NCI-H345 (cell line): ENCODE results near the gene SUSD5.
"Not testable (repeated sequence)": the region's sequence is repeated elsewhere in the genome, so short reads cannot be mapped to it uniquely, and the experiment has no call there.

Experiments
- DNase-seq: peaks from one replicate; lab custom pipeline; 2025; lab: John Stamatoyannopoulos, UW

SUSD5 gene

DNA sequence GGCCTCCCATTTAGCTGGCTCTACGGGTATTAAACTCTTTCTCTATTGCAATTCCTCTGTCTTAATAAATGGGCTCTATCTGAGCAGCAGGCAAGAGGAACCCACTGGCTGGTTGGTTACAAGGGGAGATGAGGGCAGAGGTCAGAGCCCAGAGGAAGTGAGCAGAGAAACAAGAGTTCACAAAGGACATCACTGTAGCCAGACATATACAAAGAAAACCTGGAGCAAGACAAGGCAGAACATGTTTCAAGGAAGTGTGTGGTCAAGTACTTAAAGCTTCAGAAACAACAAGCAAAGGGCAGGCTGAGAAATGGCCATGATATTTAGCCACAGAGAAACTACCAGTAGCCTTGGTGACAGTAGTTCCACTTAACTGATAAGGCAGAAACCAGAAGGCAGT lies 24.3 kb downstream of the SUSD5 start:
- no peak for DNase-seq

- DNase-seq = no peak
Measured at GRCh38 chr3:33187368-33187634, 31.3 kb downstream of the SUSD5 start.

- no peak for DNase-seq
Measured at GRCh38 chr3:33186524-33187367, 31.9 kb downstream of the SUSD5 start.

- DNase-seq = no peak
Measured at GRCh38 chr3:33184863-33185262, 33.7 kb downstream of the SUSD5 start.

- DNase-seq = not testable (repeated sequence)
Measured at GRCh38 chr3:33181641-33182040, 37.0 kb downstream of the SUSD5 start.

- DNase-seq = no peak
Measured at GRCh38 chr3:33181229-33181628, 37.4 kb downstream of the SUSD5 start.

- DNase-seq = no peak
Measured at GRCh38 chr3:33179132-33179531, 39.5 kb downstream of the SUSD5 start.

GRCh38 chr3:33174711-33175414 lies 43.7 kb downstream of the SUSD5 start:
- DNase-seq = peak; percentile 80

DNA sequence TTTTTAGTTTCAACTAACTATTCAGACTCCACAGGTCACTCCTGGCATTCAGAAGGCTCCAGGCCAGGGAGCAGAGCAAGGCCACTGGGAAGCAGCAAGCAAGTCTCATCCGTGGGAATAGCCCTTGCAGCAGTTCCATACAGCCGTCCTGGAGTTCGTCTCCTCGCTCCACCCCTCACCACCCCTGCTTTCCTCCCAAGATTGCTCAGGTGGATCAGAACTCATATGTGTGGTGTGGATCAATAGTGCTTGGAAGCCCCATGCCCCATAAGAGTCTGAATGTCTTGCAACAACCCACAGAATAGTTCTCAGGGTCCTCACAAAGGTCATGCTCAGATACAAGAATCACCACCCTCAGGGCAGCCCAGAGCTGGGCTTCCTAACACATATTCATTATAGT lies 44.5 kb downstream of the SUSD5 start:
- no peak for DNase-seq

DNA sequence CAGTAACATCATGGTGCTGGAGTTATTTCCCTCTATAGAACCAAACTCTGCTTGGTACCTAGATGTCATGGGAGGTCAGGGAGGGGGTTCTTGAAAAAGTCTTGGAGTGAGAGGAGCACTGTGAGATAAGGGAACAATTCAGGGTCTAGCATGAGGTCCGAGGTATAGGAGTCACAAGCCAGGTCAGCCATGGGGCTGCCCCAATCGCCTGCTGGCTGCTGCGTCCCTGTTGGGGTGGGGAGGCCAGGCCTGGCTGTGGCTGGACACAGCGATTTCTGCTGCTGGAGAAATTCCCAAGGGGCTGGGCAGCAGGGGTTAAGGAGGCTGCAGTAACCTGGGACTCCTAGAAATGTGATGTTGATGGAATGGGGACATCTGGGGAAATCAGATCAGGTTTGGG lies 44.9 kb downstream of the SUSD5 start:
- no peak for DNase-seq

GRCh38 chr3:33173103-33173502 lies 45.5 kb downstream of the SUSD5 start:
- DNase-seq = peak; percentile 86

GRCh38 chr3:33171580-33171979 lies 47.0 kb downstream of the SUSD5 start:
- DNase-seq = no peak

DNA sequence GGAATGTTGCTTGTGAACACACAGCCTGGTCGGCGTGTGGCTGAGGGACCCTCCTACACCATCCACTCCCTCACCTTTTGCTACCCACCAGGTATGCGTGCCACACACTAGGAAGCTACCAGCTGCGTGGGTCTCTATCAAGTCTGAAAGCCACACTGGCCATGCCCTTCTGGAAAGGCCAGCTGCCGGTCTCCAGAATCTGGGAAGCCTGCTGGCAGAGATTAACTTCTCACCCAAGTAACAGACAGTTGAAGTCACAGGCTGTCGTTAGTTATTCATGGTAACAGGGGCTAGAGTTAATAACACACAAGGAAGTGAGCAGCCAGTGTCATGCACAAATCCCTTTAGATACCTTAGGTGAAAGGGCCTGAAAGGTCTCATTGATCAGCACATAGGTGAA lies 48.1 kb downstream of the SUSD5 start:
- no peak for DNase-seq

DNA sequence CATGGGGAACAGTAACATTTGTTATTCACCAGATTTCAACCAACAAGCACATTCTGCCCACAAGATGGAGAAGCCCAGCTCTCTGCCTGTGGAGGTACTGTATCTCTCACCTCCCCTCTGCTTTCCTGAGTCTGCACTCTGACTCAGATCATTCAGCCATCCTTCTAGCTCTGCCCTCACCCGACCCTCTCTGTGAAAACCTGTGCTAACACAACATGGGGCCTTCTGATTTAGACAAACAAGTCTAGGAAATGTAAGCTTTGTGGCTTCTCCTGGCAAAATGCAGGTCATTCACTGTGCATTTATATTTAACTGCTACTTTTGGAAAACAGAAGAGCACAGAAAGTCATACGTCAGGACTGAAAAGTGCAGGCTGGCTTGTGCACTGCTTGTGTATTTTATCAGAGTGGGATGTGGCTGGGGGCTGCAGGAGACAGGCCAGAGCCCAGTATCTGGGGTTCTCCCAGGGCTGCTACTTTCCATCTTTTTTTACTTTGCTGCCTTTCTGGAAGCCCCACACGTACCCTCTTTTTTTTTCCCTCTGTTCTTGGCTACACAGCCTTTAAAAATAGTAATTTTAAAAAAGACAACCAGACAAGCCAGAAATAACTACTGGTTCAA lies 50.8 kb downstream of the SUSD5 start:
- DNase-seq = no peak

DNA sequence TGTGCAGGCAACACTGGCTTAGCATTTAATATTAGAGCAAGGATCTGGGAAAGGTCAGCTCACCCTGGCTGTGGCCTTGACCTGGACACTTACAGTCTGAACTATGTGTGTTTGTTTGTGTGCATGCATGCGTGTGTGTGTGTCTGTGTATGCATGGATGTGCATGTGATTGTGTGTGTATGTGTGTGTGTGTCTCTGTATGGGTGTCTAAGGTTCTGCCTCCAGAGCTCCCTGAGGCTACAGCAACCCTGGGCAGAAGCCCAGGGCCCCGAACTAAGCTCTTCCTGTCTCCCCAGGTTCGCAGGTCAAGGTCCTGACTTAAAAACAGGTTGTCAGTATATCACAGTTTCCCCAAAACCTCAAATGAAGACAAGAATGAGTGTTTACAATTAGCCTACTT lies 51.3 kb downstream of the SUSD5 start:
- DNase-seq = no peak

DNA sequence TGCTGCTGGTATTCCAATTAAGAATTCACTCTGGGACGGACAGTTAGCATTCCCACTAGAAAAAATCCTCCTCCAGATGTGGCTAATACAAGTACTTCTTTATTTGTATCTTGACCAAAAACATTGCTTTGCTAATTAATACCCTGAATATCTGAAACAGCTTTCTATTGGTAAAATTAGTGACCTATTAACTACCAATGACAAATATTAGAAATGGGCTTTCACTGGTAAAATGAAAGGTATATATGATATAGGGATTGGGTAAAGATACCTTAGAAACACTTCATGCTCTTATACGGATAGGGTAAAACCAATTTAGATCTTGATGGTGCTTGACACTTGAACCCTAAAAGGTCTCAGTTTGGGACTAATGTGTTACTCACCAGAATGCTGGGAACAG lies 52.5 kb downstream of the SUSD5 start:
- no peak for DNase-seq

GRCh38 chr3:33165372-33165771 lies 53.2 kb downstream of the SUSD5 start:
- DNase-seq = no peak

GRCh38 chr3:33162621-33163020 lies 56.0 kb downstream of the SUSD5 start:
- not testable (repeated sequence) for DNase-seq

GRCh38 chr3:33159981-33160380 lies 58.6 kb downstream of the SUSD5 start:
- no peak for DNase-seq

- DNase-seq = no peak
Measured at GRCh38 chr3:33159234-33159633, 59.4 kb downstream of the SUSD5 start.

DNA sequence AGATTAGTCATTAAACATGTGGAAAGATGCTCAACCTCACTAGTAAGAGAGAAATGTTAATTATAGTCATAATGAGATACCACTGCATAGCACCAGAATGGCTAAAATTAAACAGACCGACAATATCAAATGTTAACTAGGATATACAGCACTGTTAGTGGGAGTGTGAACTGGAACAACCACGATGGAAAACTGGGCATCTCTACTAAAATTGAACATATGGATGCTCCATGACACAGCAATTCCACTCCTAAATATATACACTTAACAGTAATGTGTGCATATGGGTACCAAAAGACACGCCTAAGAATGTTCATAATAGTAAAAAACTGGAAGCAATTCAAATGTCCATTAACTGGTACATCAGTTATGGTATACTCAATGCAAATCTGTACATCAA lies 63.3 kb downstream of the SUSD5 start:
- no peak for DNase-seq

DNA sequence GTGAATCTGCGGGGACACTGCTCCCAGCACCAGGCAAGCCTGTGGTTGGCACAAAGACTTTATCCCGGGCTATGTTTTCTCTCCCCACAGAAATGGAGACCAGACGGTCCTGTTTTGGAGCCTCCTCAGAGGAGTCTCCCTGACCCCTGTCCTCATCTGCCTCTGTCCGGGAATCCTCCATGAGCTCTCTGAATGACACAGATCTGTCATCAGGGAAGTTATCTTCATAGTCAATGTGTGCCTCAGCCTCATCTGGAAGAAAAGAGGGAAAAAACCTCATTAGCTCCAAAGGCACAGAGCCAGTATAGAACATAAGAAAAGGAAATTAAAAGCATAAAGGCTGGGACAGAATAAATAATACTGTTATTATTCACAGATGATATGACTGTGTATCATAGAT lies 64.8 kb downstream of the SUSD5 start:
- no peak for DNase-seq
